Loucy (cell line): ENCODE measurements around the gene SLC39A3.

Experiments
- CTCF ChIP-seq: fragments of 200-600 bp; sonication (generic); conservative IDR thresholded peaks from 2 replicates; pipeline ENCODE4 v1.5.1; 2014; ENCODE audit warnings: mild to moderate bottlenecking, antibody characterized with exemption, low read length
- EZH2phosphoT487 ChIP-seq: fragments of 200-600 bp; IDR thresholded peaks from 2 replicates; pipeline ENCODE4 v1.6.1; 2018; ENCODE audit warnings: antibody characterized with exemption, mild to moderate bottlenecking, moderate library complexity, borderline replicate concordance

- TF ChIP-seq CTCF (no peak), EZH2phosphoT487 (no peak)
Observed at GRCh38 chr19:2699413-2700140, 40.2 kb downstream of the SLC39A3 start.
